Endodermal cell (in vitro differentiated cells): ENCODE results near the gene TPRG1L. TPM values are rescaled to one million over a fixed set of nuclear protein-coding genes. Genes with fewer than 3 reads are reported as not detected.

Experiments
- DNase-seq: peaks from one replicate; pipeline ENCODE4 v3.0.0-alpha.2; 2017
- H3K27ac ChIP-seq: 2 replicates; pipeline ENCODE4 v1.5.1; 2013; ENCODE audit warnings: mild to moderate bottlenecking, low read depth, low read length, moderate library complexity
- H3K27me3 ChIP-seq: 2 replicates; pipeline ENCODE4 v1.6.1; 2013; ENCODE audit warnings: mild to moderate bottlenecking, low read length, moderate library complexity; ENCODE audit not compliant: insufficient read depth, control insufficient read depth, poor library complexity, severe bottlenecking
- H3K36me3 ChIP-seq: 2 replicates; pipeline ENCODE4 v1.7.0; 2013; ENCODE audit warnings: mild to moderate bottlenecking, low read length, moderate library complexity; ENCODE audit not compliant: control insufficient read depth, insufficient read depth
- H3K4me1 ChIP-seq: one replicate; pipeline ENCODE4 v1.7.0; 2013; ENCODE audit warnings: low read length; ENCODE audit not compliant: control insufficient read depth, insufficient read depth
- H3K4me3 ChIP-seq: 2 replicates; pipeline ENCODE4 v1.5.1; 2013; ENCODE audit warnings: mild to moderate bottlenecking, low read length, moderate library complexity
- H3K9ac ChIP-seq: 2 replicates; pipeline ENCODE4 v1.6.1; 2013; ENCODE audit warnings: mild to moderate bottlenecking, low read length, moderate library complexity; ENCODE audit not compliant: poor library complexity, severe bottlenecking; ENCODE audit errors: extremely low read depth
- H3K9me3 ChIP-seq: 2 replicates; pipeline ENCODE4 v1.6.1; 2013; ENCODE audit warnings: mild to moderate bottlenecking, low read length, moderate library complexity; ENCODE audit not compliant: control insufficient read depth
- H3K27ac Mint-ChIP-seq: 2 replicates; pipeline ENCODE4 v1.8.0; 2020; ENCODE audit warnings: mixed read lengths
- H3K27me3 Mint-ChIP-seq: 2 replicates; pipeline ENCODE4 v1.8.0; 2021; ENCODE audit warnings: mild to moderate bottlenecking, mixed read lengths; ENCODE audit not compliant: insufficient read depth
- H3K36me3 Mint-ChIP-seq: 2 replicates; pipeline ENCODE4 v1.8.0; 2020; ENCODE audit warnings: low read depth, mixed read lengths
- H3K4me1 Mint-ChIP-seq: 2 replicates; pipeline ENCODE4 v1.8.0; 2020; ENCODE audit warnings: mixed read lengths
- H3K4me3 Mint-ChIP-seq: 2 replicates; pipeline ENCODE4 v1.8.0; 2020; ENCODE audit warnings: mild to moderate bottlenecking, moderate library complexity, mixed read lengths
- H3K9me3 Mint-ChIP-seq: 2 replicates; pipeline ENCODE4 v1.8.0; 2020; ENCODE audit warnings: mild to moderate bottlenecking, mixed read lengths
- CTCF ChIP-seq: fragments of 200-600 bp; sonication (generic); conservative IDR thresholded peaks from 2 replicates; pipeline ENCODE4 v1.5.0; 2021; ENCODE audit warnings: antibody characterized with exemption, mild to moderate bottlenecking
- WGBS, 2 experiments: methylation state at CpG; one replicate each; pipeline versions ENCODE4 v1.1.5 to v1.1.7; 2013; ENCODE audit warnings: missing lambda C conversion rate in 2 of 2, mixed read lengths in 1 of 2; ENCODE audit not compliant: insufficient coverage in 1 of 2, insufficient read length in 1 of 2; 5-methylcytosine and 5-hydroxymethylcytosine counted together
- total RNA-seq, 2 donors: library from RNA; stranded (reverse); fragmentation: NEBNext Ultra II Directional in 1 of 2; extraction: Animal tissue kit (Norgen Biotek cat#: 25700) in 1 of 2; gene quantifications; 2 replicates in 1 of 2; 3 replicates in 1 of 2; pipeline ENCODE4 v1.2.1, GENCODE V29; 2021

Gene TPRG1L
- total RNA-seq, 2 donors from 2014 or later = 50.4 to 56.4 TPM

- no peaks in the 10 kb centered on the region for H3K9me3 Mint-ChIP-seq
- H3K36me3 Mint-ChIP-seq = peaks cover 2% of the 10 kb centered on the region
- no peaks in the 10 kb centered on the region for H3K9me3 ChIP-seq
- H3K27ac ChIP-seq = peak overlapping the region; percentile 72
- WGBS, 2 experiments = 34 to 83% methylated on average over 7 to 30 of the region's 30 CpGs
- no peak overlapping the region for H3K4me3 Mint-ChIP-seq
- no peaks in the 10 kb centered on the region for H3K4me1 ChIP-seq
- H3K4me1 Mint-ChIP-seq = peaks cover 12% of the 10 kb centered on the region
- peak overlapping the region; percentile 55 for H3K27ac Mint-ChIP-seq
- no peak for TF ChIP-seq CTCF
- no peaks in the 10 kb centered on the region for H3K27me3 Mint-ChIP-seq
- H3K27me3 ChIP-seq = no peaks in the 10 kb centered on the region
- no peak overlapping the region for H3K9ac ChIP-seq
- DNase-seq = no peak
- H3K36me3 ChIP-seq = no peaks in the 10 kb centered on the region
- no peak overlapping the region for H3K4me3 ChIP-seq
Observed at GRCh38 chr1:3598522-3599285, 26.1 kb upstream of the TPRG1L start.

GRCh38 chr1:3599286-3599811 lies 25.5 kb upstream of the TPRG1L start:
- H3K27ac ChIP-seq = peak overlapping the region; percentile 72
- Mint-ChIP-seq H3K27me3 (no peaks in the 10 kb centered on the region), H3K27ac (no peak overlapping the region), H3K4me3 (no peak overlapping the region), H3K4me1 (peaks cover 11% of the 10 kb centered on the region), H3K9me3 (no peaks in the 10 kb centered on the region), H3K36me3 (peaks cover 2% of the 10 kb centered on the region)
- no peak overlapping the region for H3K4me3 ChIP-seq
- DNase-seq = no peak
- no peaks in the 10 kb centered on the region for H3K27me3 ChIP-seq
- no peak for TF ChIP-seq CTCF
- H3K4me1 ChIP-seq = no peaks in the 10 kb centered on the region
- no peaks in the 10 kb centered on the region for H3K36me3 ChIP-seq
- H3K9me3 ChIP-seq = no peaks in the 10 kb centered on the region
- WGBS, 2 experiments = 87 to 94% methylated on average over 9 to 16 of the region's 16 CpGs
- no peak overlapping the region for H3K9ac ChIP-seq

GRCh38 chr1:3599816-3600215 lies 25.0 kb upstream of the TPRG1L start:
- H3K9me3 ChIP-seq = no peaks in the 10 kb centered on the region
- TF ChIP-seq CTCF = no peak
- H3K9me3 Mint-ChIP-seq = no peaks in the 10 kb centered on the region
- no peak overlapping the region for H3K27ac Mint-ChIP-seq
- DNase-seq = no peak
- no peaks in the 10 kb centered on the region for H3K27me3 ChIP-seq
- H3K36me3 Mint-ChIP-seq = peaks cover 2% of the 10 kb centered on the region
- H3K27ac ChIP-seq = peak overlapping the region; percentile 41
- no peaks in the 10 kb centered on the region for H3K27me3 Mint-ChIP-seq
- H3K9ac ChIP-seq = no peak overlapping the region
- 84 to 91% methylated on average over 14 to 15 of the region's 15 CpGs for WGBS, 2 experiments
- no peak overlapping the region for H3K4me3 ChIP-seq
- H3K36me3 ChIP-seq = no peaks in the 10 kb centered on the region
- H3K4me3 Mint-ChIP-seq = no peak overlapping the region
- H3K4me1 Mint-ChIP-seq = peaks cover 11% of the 10 kb centered on the region
- no peaks in the 10 kb centered on the region for H3K4me1 ChIP-seq
